ENCODE results near the gene FH.

Gene FH

GRCh38 chr1:241479294-241479693 lies 40.3 kb downstream of the FH start:
- no peaks in the 10 kb centered on the region for H3K36me3 ChIP-seq (replicated peaks; ENCODE audit: low read depth, low read length)
- H4K20me1 ChIP-seq (ENCODE audit: insufficient read depth, low read length) = no peaks in the 10 kb centered on the region
- no peaks in the 10 kb centered on the region for H3K27me3 ChIP-seq (ENCODE audit: low read depth, low read length)
- H3K4me2 ChIP-seq (ENCODE audit: low read length) = peak overlapping the region; percentile 36
- TF ChIP-seq CTCF (IDR thresholded peaks at IDR 0.05; ENCODE audit: low read depth, low read length) = no peak
- TF ChIP-seq EZH2phosphoT487 (IDR thresholded peaks at IDR 0.05; ENCODE audit: low read depth) = no peak
- H3K27ac ChIP-seq (ENCODE audit: low read length) = no peak overlapping the region
- H3K9me3 ChIP-seq (ENCODE audit: insufficient read depth, low read length) = no peaks in the 10 kb centered on the region
- no peak overlapping the region for H3K9ac ChIP-seq (ENCODE audit: low read length)
- H2AFZ ChIP-seq (ENCODE audit: low read depth, low read length) = no peak overlapping the region
- no peaks in the 10 kb centered on the region for H3K79me2 ChIP-seq (ENCODE audit: low read length)
- peaks cover 20% of the 10 kb centered on the region for H3K4me1 ChIP-seq (ENCODE audit: low read length)
- H3K4me3 ChIP-seq (ENCODE audit: low read length) = peak overlapping the region; percentile 4; the same call in 1 of the 2 replicates

GRCh38 chr1:241475671-241476070 lies 43.9 kb downstream of the FH start:
- TF ChIP-seq CTCF (IDR thresholded peaks at IDR 0.05; ENCODE audit: low read depth, low read length) = no peak
- peaks cover 20% of the 10 kb centered on the region for H3K4me1 ChIP-seq (ENCODE audit: low read length)
- no peak overlapping the region for H3K27ac ChIP-seq (ENCODE audit: low read length)
- no peak overlapping the region for H2AFZ ChIP-seq (ENCODE audit: low read depth, low read length)
- H3K27me3 ChIP-seq (ENCODE audit: low read depth, low read length) = no peaks in the 10 kb centered on the region
- H3K36me3 ChIP-seq (replicated peaks; ENCODE audit: low read depth, low read length) = no peaks in the 10 kb centered on the region
- H3K79me2 ChIP-seq (ENCODE audit: low read length) = no peaks in the 10 kb centered on the region
- no peak overlapping the region for H3K9ac ChIP-seq (ENCODE audit: low read length)
- H3K4me2 ChIP-seq (ENCODE audit: low read length) = no peak overlapping the region
- no peaks in the 10 kb centered on the region for H3K9me3 ChIP-seq (ENCODE audit: insufficient read depth, low read length)
- no peak overlapping the region for H3K4me3 ChIP-seq (ENCODE audit: low read length)
- no peaks in the 10 kb centered on the region for H4K20me1 ChIP-seq (ENCODE audit: insufficient read depth, low read length)

- Histone ChIP-seq H3K4me2 (ENCODE audit: low read length) (no peak overlapping the region), H3K27me3 (ENCODE audit: low read depth, low read length) (no peaks in the 10 kb centered on the region), H3K4me1 (ENCODE audit: low read length) (0 out of 2 replicates have a peak, but pooled peaks cover 5% of the 10 kb centered on the region), H3K4me3 (ENCODE audit: low read length) (no peak overlapping the region), H3K9ac (ENCODE audit: low read length) (no peak overlapping the region), H3K9me3 (ENCODE audit: insufficient read depth, low read length) (no peaks in the 10 kb centered on the region), H4K20me1 (ENCODE audit: insufficient read depth, low read length) (no peaks in the 10 kb centered on the region), H3K79me2 (ENCODE audit: low read length) (no peaks in the 10 kb centered on the region), H3K36me3 (replicated peaks; ENCODE audit: low read depth, low read length) (no peaks in the 10 kb centered on the region), H3K27ac (ENCODE audit: low read length) (no peak overlapping the region), H2AFZ (ENCODE audit: low read depth, low read length) (no peak overlapping the region)
- TF ChIP-seq CTCF (IDR thresholded peaks at IDR 0.05; ENCODE audit: low read depth, low read length) (no peak), EZH2phosphoT487 (IDR thresholded peaks at IDR 0.05; ENCODE audit: low read depth) (no peak)
Measured at GRCh38 chr1:241473026-241473425, 46.5 kb downstream of the FH start.

- H3K9me3 ChIP-seq (ENCODE audit: insufficient read depth, low read length) = no peaks in the 10 kb centered on the region
Measured at GRCh38 chr1:241470908-241471590, 48.5 kb downstream of the FH start.

More at GRCh38 chr1:241470908-241471590, 48.5 kb downstream of the FH start:
- TF ChIP-seq CTCF (IDR thresholded peaks at IDR 0.05; ENCODE audit: low read depth, low read length) (no peak), EZH2phosphoT487 (IDR thresholded peaks at IDR 0.05; ENCODE audit: low read depth) (no peak)
- Histone ChIP-seq H3K4me1 (ENCODE audit: low read length) (0 out of 2 replicates have a peak, but pooled peaks cover 5% of the 10 kb centered on the region), H3K4me2 (ENCODE audit: low read length) (no peak overlapping the region), H3K36me3 (replicated peaks; ENCODE audit: low read depth, low read length) (no peaks in the 10 kb centered on the region), H3K27me3 (ENCODE audit: low read depth, low read length) (no peaks in the 10 kb centered on the region), H4K20me1 (ENCODE audit: insufficient read depth, low read length) (no peaks in the 10 kb centered on the region), H3K9ac (ENCODE audit: low read length) (no peak overlapping the region), H2AFZ (ENCODE audit: low read depth, low read length) (no peak overlapping the region), H3K27ac (ENCODE audit: low read length) (no peak overlapping the region), H3K79me2 (ENCODE audit: low read length) (no peaks in the 10 kb centered on the region), H3K4me3 (ENCODE audit: low read length) (no peak overlapping the region)

Measured in OCI-LY3 (cell line).